NCI-H1694 treated with DMSO at 0.1 percent for 48 hours (cell line): ENCODE results near the gene ITPRIPL2.

Experiments used
- DNase-seq: peaks from one replicate; lab custom pipeline; 2025; lab: John Stamatoyannopoulos, UW

ITPRIPL2 gene

DNA sequence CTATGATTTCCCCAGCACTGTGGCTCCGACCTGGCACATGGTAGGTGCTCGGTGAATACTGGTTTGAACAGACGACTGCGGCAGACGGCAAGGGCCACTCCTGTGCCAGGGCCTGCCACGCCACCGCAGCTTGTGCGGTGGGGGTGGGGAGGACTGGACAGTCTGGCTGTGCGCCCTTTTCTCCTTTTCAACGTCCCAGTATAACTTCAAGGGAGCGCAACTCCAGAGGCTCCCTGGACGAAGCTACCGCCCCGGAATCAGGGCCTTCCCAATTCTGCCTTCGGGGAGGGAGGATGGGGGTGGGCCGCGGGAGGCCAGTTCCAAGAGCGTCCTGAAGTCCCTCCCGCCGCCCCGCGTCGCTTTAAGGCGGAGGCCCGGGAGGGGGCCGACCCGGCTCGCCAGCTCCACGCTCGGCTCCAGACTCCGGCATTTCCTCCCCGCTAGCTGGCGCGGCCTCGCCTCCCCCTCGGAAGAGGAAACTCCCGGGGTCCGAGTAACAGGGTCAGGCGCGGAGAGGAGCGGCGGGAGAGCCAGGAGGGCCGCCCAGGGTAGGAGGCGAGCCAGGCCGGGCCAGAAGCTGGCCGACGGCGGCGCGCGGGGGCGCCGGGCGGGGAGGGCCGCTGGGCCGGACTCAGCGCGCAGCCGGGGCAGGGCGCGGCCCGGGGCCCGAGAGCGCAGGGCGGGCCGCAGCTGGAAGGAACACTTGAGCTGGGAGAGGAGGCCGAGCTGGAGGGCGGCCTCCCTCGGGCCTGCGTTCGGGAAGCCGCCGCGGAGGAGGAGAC, at the start of gene ITPRIPL2:
ITPRIPL2 (plus strand) TSS at position 388 of the 782 bp plus-strand sequence. CDS start 498 bp downstream, outside the sequence.
- no peak for DNase-seq

DNA sequence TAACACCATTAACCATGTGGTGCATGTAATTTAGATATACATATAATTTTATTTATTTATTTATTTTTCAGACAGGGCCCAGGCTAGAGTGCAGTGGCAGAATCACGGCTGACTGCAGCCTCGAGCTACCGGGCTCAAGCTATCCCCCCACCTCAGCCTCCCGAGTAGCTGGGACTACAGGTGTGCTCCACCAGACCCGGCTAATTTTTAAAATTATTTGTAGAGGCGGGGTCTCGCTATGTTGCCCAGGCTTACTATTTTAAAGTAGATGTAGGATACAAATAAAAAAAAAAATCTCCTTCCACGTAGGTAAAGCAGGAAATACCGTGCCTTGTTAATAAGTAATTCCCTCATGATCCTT, 46.8 kb upstream of the ITPRIPL2 start:
- no peak for DNase-seq

DNA sequence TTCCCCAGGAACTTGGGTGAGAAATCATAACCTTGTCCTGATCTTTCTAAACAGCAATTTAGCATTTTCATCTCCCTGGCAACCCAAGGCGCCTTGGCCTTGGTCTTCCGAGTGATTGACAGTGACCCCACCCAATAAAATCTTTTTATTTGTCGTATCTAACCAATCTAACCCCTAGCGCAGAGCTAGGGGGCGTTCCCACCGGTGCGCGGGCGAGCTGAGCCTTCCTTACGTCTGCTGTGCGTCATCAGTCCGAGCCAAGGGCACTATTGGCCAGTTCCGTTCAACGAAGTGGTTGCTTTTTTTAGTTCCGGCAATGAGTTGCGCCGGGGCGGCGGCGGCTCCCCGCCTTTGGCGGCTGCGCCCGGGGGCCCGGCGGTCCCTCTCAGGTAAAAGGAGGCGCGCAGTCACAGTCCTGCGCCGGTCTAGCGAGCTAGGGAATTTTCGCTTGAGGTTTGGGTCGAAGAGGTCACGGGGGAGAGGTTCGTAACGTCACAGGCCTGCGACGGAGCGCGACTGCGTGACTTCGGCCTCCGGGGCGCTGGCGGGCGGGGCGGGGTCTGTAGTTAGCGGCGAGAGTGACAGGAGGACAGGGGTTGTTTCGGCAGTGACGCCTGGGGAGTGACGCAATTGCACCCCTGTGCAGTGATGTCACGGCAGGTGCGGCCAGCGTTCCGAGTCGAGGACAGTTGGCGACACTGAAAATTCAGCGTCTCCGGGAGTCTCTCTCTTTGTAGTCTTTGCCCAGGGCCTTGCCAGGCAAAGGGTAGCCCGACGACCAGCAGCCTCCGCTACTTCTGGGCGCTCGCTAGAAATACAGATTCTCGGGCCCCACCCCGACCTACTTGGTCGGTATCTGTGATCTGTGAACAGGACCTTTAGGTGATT, 46.2 kb upstream of the ITPRIPL2 start, which contains the start of gene COQ7:
COQ7 (plus strand) TSS at position 266 of the 888 bp plus-strand sequence; CDS start at position 317, 51 bp downstream.
- DNase-seq, result peak; percentile 98

DNA sequence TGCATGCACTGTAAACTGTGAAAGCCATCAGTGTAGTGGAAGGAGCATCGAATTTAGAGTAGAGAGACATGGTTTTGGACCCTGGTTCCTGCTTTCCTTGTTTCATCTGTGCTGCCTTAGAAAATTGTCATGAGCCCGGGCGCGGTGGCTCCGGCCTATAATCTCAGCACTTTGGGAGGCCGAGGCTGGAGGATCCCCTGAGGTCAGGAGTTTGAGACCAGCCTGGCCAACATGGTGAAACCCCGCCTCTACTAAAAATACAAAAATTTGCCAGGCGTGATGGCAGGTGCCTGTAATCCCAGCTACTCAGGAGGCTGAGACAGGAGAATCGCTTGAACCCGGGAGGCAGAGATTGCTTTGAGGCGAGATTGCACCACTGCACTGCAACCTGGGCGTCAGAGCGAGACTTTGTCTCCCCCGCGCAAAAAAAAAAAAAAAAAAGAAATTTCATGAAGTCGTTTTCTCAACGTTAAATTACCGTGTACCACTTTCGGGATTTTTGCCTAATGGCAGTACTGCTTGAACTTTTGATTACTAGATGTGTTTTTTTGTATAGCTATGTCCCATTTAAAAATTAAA, 45.4 kb upstream of the ITPRIPL2 start:
- no peak for DNase-seq

DNA sequence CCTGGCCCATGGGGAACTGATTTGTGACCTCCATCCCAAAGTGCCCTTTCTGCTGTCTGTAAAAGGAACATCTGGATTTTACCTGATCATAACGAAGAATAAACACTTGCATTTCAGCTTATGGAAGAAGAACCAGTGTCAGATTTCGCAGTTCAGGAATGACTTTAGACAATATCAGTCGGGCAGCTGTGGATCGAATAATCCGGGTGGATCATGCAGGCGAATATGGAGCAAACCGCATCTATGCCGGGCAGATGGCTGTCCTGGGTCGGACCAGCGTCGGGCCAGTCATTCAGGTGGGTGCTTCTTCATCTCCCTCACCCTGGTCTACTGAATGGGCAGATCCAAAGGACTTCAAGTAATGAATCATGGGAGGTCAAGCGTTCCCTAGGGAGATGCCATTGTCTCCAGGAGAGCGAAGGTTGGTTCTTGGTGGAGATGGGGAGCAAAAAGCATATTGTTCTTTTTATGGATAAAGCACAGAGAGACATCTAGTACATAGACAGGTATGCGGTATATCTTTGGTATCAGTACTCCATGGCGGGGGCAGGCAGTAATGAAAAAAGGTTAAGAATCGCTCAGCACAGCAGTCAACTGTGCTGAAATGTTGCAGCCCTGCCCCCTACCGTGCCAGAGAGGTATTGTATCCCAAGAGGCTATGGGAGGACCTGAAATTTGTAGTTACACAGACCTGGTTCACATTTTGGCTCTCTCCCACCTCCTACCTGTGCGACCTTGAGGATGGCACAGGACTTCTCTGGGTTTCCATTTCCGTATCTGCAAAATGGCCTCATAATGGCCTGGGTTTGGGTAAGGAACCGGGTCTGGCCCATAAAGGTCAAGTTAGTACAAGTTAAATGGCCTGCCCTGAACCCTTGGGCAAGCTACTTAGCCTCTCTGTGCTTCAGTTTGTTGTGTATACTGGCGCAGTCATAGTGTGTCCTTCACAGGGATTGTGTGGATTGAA, 41.7 kb upstream of the ITPRIPL2 start:
- DNase-seq, result peak; percentile 31

DNA sequence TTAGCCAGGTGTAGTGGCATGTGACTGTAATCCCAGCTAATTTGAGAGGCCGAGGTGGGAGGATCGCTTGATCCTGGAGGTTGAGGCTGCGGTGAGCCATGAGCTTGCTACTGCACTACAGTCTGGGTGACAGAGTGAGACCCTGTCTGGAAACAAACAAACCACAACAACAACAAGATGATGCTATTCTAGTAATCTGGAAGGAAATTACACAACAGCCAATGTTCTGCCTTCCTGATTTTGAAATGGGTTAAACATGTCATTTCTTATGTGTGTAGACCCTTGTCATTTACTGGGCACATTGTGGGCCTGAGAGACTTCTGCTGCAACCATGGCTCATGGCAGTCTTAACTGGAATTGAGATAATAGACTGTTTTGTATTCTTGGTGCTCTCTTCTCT, 40.4 kb upstream of the ITPRIPL2 start:
- no peak for DNase-seq

DNA sequence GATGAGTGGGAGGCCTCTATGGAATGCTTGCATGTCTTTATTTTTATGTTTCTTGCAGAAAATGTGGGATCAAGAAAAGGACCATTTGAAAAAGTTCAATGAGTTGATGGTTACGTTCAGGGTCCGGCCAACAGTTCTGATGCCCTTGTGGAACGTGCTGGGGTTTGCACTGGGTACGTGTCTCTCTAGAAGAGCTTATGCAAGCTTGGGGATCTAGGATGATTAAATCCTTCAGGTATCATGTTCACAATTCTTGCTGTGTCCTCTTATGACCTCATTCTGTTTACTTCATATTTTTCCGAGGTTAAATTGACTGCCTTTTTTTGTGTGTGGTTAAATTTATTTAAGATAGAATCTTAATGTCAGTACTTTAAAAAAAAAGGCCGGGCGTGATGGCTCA, 39.9 kb upstream of the ITPRIPL2 start:
- no peak for DNase-seq

DNA sequence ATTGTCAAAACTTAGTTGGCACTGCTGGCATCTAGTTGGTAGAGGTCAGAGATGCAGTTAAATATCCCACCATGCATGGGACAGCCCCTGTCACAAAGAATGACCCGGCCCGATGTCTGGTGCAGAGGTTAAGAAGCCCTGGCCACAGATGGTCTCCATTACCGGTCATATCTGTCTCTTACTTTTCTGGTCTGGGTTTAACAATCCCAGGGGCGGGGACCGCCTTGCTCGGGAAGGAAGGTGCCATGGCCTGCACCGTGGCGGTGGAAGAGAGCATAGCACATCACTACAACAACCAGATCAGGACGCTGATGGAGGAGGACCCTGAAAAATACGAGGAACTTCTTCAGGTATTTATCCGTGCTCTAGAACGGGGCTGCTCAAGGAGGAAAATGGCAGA, 38.3 kb upstream of the ITPRIPL2 start:
- DNase-seq, result no peak

DNA sequence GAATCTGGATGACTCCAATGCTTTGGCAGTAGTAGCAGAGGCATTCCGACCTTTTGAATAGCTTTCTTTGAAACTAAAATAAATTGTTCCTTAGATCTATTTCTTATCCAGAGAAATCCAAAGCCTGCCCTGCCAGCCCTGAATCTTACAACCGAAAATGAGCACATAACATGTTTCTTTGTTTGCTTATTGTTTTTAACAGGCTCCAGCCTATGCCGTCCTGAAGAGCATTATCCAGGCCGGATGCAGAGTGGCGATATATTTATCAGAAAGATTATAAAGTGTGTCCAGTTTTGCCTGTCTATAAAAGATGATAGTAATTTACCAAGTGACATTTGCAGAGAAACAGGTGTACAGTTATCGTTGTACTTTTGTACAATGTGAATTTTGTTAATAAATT, 35.9 kb upstream of the ITPRIPL2 start:
- no peak for DNase-seq

DNA sequence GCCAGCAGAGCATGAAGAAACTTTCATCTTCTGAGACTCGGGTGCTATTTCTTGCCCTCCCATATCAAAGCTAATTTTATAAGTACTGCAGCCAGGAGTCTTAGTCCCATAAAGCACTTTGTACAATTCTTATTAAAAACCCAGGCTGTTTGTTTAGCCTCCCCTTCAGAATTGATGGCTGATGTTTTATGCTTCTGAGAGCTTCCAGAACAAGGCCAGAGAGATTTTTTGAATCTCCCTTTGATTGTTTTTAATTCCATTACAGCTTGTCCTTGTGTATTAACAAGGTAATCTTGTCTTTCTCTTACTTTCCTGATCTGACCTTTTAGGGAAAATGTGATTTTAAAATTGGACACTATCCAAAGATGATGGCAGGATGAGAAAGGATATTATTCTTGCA, 30.1 kb upstream of the ITPRIPL2 start:
- DNase-seq, result no peak

DNA sequence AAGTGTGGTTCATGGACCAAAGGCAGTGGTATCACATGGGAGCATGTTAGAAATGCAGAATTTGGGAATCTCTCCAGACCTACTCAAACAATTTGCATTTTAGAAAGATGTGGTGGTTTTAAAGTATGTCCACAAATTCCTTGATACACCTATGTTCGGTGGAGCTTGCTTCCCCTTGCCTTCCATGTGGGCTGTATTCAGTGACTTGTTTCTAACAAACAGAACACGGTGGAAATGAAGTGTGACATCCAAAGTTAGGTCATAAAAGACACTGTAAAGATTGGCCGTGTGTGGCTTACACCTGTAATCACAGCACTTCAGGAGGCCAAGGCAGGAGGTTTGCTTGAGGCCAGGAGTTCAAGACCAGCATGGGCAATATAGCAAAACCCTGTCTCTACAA, 29.6 kb upstream of the ITPRIPL2 start:
- no peak for DNase-seq

DNA sequence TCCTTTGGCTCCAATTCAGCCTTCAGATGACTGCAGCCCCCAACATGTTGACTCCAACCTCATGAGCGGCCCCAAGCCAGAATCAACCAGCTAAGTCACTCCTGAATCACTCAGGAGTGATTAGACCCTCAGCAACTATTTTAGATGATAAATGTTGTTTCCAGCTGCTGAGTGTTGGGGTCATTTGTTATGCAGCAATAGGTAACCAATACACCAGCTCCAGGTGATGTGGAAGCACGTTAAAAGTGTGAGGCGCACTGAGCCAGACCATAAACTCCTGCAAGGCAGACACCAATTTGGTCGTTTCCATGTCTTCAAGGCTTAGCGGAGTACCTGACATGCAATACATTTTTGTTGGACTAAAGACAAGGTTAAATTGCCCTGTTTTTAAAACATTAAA, 28.9 kb upstream of the ITPRIPL2 start:
- no peak for DNase-seq

DNA sequence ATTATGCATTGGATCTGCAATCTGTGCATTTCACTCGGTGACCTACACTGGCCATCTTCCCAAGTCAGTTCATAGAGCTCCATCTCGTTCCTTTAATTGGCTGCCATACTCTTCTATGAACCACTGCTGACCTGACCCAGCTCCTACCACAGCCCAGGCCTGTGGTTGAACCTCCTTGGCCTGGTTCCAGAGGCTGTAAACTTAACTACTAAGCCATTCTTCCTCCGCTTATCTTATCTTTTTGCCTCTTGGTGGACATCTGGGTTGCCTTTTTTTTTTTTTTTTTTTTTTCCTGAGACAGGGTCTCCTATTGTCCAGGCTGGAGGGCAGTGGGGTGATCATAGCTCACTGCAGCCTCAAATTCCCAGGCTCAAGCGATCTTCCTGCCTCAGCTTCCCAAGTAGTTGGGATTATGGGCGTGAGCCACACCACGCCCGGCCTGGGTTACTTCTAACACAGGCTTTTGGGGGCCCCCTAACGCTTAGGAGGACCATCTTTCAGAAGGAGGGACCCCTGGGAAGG, 28.0 kb upstream of the ITPRIPL2 start:
- no peak for DNase-seq

DNA sequence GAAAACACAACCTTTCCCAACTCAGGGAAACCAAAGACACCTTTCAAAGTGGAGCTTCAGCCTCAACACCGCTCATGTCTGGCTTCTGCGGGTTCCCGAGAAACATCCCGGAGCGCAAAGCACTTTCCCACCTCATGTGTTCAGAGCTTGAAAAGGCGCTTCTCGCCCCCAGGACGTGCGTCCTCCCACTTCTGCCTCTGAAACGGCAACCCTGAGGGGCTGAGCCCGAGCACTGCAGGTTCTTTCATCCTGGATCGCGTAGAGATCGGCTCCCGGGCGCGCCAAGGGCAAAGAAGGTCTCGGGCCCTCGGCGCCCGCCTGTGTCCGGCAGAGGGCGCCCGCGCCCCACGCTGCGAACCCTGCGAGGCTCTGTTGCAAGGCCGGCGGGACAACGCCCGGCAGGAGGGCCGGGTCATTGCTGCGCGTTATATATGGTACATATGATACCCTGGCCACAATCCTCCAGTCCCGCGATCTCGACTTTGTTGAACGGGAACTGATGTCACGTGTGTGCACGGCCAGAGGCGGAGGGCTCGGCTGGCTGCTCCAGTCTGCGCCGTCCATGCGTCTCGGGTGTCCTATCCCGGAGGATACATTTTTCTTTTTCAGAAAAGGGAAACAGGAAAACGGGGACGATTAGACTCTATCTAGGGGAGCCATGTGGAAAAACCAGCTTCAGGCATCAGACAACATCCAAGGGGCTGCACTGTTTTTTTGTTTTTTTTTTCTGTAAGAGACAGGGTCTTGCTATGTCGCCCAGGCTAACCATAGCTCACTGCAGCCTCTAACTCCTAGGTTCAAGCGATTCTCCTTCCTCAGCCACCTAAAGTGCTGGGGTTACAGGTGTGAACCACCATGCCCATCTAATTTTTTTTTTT, 27.2 kb upstream of the ITPRIPL2 start:
- DNase-seq, result peak; percentile 52

DNA sequence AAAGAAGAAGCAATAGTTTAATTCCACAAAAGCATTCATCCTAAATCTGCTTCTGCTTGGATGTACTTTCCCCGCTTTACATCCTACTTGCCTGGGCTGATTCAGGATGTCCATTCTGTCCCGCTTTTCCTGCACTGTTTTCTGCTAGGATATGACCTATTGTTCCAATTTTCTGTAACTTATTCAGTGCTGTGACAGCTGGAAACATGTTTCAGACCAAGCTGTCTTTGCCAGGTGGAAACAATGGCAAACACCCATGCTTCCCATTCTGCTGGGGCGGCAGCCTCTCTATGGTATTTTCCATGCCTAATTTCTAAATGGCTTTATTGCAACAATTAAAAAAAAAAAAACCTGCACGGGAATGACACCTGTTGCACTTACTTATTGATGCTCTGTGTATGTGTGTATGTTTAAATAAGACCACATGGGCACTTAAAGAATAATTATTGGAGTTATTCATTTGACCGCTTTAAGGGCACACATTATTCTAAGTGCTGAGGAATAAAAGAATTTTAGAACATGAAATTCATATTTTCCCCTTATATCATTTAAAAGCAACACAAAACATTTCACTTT, 25.3 kb upstream of the ITPRIPL2 start:
- no peak for DNase-seq

DNA sequence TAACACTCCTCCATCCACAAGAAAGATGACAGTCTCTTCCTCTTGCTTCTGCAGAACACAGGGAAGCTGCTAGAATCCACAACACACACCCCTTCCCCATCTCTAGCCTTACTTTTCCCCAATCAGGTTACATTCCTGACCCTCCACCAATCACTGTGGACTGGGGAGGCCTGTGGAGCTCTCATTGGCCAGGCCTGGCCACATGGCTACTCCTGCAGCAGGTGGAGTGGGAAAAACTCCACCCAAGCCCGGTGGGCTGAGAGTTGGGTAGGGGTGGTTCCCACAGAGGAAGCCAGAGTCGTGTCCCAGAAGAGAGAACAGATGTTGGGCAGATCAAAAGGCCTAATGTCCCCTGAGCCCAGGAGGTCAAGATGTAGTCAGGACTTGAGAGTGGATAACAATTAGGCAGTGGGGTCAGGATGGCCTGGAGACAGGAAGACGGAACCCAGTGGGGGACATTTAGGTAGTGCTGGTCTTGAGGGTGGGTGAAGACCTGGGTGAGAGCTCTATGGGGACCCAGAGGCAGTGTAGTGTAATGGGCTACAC, 24.3 kb upstream of the ITPRIPL2 start:
- DNase-seq, result no peak

DNA sequence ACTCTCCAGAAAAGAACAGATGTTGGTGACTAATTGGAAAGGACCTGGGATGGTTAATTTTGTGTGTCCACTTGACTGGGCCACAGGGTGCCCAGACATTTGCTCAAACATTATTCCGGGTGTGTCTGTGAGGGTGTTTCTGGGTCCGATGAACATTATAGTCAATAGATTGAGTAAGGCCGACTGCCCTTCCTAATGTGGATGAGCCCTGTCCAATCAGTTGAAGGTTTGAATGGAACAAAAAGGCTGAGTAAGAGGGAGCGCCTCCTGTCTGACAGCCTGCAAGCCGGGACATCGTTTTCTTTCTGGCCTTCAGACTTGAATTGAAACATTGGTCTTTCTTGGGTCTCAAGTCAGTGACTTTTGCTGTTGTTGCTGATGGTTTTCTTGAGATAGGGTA, 22.8 kb upstream of the ITPRIPL2 start:
- no peak for DNase-seq

DNA sequence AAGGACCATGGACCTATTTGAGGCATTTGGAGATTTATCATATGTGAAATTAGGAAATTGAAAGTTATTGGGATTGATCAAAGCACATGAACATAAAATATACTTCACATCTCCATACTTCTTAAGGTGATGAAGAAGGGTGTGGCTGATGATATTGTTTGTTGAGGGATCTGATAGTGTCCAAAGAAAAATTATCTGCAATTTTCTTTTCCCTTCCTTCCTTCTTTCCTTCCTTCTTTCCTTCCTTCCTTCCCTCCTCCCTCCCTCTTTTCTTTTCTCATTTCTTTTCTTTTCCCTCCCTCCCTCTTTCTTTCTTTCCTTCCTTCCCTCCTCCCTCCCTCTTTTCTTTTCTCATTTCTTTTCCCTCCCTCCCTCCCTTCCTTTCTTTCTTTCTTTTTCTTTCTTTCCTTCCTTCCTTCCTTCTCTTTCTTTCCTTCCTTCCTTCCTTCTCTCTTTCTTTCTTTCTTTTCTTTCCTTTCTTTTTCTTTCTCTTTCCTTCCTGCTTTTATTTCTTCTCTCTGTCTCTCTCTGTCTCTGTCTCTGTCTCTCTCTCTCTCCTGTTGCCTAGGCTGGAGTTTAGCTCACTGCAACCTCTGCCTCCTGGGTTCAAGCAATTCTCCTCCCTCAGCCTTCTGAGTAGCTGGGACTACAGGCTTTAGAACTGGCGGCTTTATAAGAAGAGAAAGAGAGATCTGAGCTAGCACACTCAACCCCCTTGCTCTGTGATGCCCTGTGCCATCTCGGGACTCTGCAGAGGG, 20.9 kb upstream of the ITPRIPL2 start:
- no peak for DNase-seq
